Mesendoderm (in vitro differentiated cells): ENCODE results near the gene DBNDD1.

Experiments used
- DNase-seq: peaks from one replicate; pipeline ENCODE4 v3.0.0; 2013
- H2AK5ac ChIP-seq: 2 replicates; pipeline ENCODE4 v1.6.1; 2013; ENCODE audit warnings: low read length, inconsistent platforms
- H2BK120ac ChIP-seq: 2 replicates; pipeline ENCODE4 v1.6.1; 2013; ENCODE audit warnings: low read depth, mild to moderate bottlenecking, low read length, moderate library complexity, mixed read lengths
- H2BK15ac ChIP-seq: replicated peaks from 2 replicates; pipeline ENCODE4 v1.6.1; 2013; ENCODE audit warnings: low read depth, mild to moderate bottlenecking, moderate library complexity
- H2BK5ac ChIP-seq: 2 replicates; pipeline ENCODE4 v1.6.1; 2013; ENCODE audit warnings: low read length, inconsistent platforms
- H3K18ac ChIP-seq: 2 replicates; pipeline ENCODE4 v1.6.1; 2013; ENCODE audit warnings: mild to moderate bottlenecking, low read length, mixed read lengths
- H3K23ac ChIP-seq: one replicate; pipeline ENCODE4 v1.6.1; 2013; ENCODE audit warnings: low read length
- H3K27ac ChIP-seq: 2 replicates; pipeline ENCODE4 v1.5.1; 2013; ENCODE audit warnings: low read depth, mild to moderate bottlenecking, inconsistent platforms, low read length, moderate library complexity
- H3K27me3 ChIP-seq: 2 replicates; pipeline ENCODE4 v1.6.1; 2013; ENCODE audit warnings: low read length, control low read depth, mild to moderate bottlenecking, inconsistent platforms; ENCODE audit not compliant: insufficient read depth, poor library complexity
- H3K36me3 ChIP-seq: 2 replicates; pipeline ENCODE4 v1.6.1; 2013; ENCODE audit warnings: low read length, inconsistent platforms; ENCODE audit not compliant: control insufficient read depth, insufficient read depth
- H3K4ac ChIP-seq: one replicate; pipeline ENCODE4 v1.6.1; 2013; ENCODE audit warnings: low read depth, mild to moderate bottlenecking, low read length, moderate library complexity
- H3K4me1 ChIP-seq: 2 replicates; pipeline ENCODE4 v1.6.1; 2013; ENCODE audit warnings: low read depth, low read length, inconsistent platforms; ENCODE audit not compliant: control insufficient read depth
- H3K4me2 ChIP-seq: 2 replicates; pipeline ENCODE4 v1.6.1; 2013; ENCODE audit warnings: low read length
- H3K4me3 ChIP-seq: 2 replicates; pipeline ENCODE4 v1.5.1; 2013; ENCODE audit warnings: mild to moderate bottlenecking, low read length
- H3K56ac ChIP-seq: one replicate; pipeline ENCODE4 v1.6.1; 2013; ENCODE audit warnings: low read length
- H3K79me1 ChIP-seq: 2 replicates; pipeline ENCODE4 v1.6.1; 2013; ENCODE audit warnings: low read length, inconsistent platforms
- H3K79me2 ChIP-seq: 2 replicates; pipeline ENCODE4 v1.6.1; 2013; ENCODE audit warnings: mild to moderate bottlenecking, low read length; ENCODE audit not compliant: control insufficient read depth, insufficient read depth
- H3K9ac ChIP-seq: 2 replicates; pipeline ENCODE4 v1.6.1; 2013; ENCODE audit warnings: low read length, inconsistent platforms
- H4K5ac ChIP-seq: one replicate; pipeline ENCODE4 v1.6.1; 2013; ENCODE audit warnings: low read length
- H4K8ac ChIP-seq: one replicate; pipeline ENCODE4 v1.6.1; 2013; ENCODE audit warnings: low read depth, mild to moderate bottlenecking, control low read depth, low read length, moderate library complexity
- WGBS: extraction: QIAGEN DNeasy Blood & Tissue Kit; methylation state at CpG from one replicate; pipeline ENCODE4 v1.1.7; 2013; ENCODE audit warnings: low lambda C conversion rate, missing lambda C conversion rate; ENCODE audit not compliant: insufficient coverage; ENCODE audit errors: extremely low coverage; 5-methylcytosine and 5-hydroxymethylcytosine counted together

Gene DBNDD1

DNA sequence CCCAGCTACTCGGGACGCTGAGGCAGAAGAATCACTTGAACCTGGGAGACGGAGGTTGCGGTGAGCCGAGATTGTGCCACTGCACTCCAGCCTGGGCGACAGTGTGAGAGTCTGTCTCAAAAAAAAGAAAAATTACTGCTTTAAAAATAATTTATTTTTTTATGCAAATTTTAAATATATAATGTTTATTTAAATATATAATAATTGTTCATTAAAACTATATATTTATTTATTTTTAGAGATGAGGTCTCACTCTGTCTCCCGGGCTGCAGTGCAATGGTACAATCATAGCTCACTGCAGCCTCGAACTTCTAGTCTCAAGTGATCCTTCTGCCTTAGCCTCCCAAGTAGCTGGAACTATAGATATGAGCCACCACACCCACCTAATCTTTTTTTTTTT, 15.2 kb upstream of the DBNDD1 start:
- Histone ChIP-seq H3K27ac (no peak overlapping the region), H2AK5ac (no peak overlapping the region), H3K79me1 (no peaks in the 10 kb centered on the region), H3K36me3 (no peaks in the 10 kb centered on the region), H3K23ac (no peak overlapping the region), H3K27me3 (no peaks in the 10 kb centered on the region), H3K4ac (no peak overlapping the region), H3K4me2 (no peak overlapping the region), H3K9ac (no peak overlapping the region), H2BK15ac (no peak overlapping the region), H3K56ac (no peak overlapping the region), H2BK5ac (no peak overlapping the region), H3K4me1 (no peaks in the 10 kb centered on the region), H2BK120ac (no peak overlapping the region), H4K8ac (no peak overlapping the region), H3K4me3 (no peak overlapping the region), H3K79me2 (no peaks in the 10 kb centered on the region), H4K5ac (no peak overlapping the region), H3K18ac (no peak overlapping the region)
- WGBS: no CpG with 5 or more reads among the region's 8 CpGs
- DNase-seq: no peak

DNA sequence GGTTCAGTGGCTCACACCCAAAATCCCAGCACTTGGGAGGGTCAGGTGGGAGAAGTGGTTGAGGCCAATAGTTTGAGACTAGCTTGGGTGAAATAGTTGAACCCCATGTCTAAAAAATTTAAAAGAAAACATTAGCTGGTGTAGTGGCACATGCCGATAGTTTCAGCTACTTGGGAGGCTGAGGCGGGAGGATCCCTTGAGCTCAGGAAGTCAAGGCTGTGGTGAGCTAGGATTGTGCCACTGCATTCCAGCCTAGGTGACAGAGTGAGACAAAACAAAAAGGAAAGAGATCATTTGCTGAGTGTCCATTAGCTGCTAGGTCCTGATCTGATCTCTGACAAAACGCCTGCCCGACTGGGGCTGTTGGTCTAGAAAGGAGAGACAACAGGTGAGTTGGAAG, 14.1 kb upstream of the DBNDD1 start:
- H3K36me3 ChIP-seq: no peaks in the 10 kb centered on the region
- no peaks in the 10 kb centered on the region for H3K27me3 ChIP-seq
- no peak overlapping the region for H2BK5ac ChIP-seq
- H3K79me2 ChIP-seq: no peaks in the 10 kb centered on the region
- no peak overlapping the region for H2BK120ac ChIP-seq
- H3K4me2 ChIP-seq: no peak overlapping the region
- no peak overlapping the region for H2AK5ac ChIP-seq
- no peak for DNase-seq
- H3K9ac ChIP-seq: no peak overlapping the region
- H3K4ac ChIP-seq: no peak overlapping the region
- no peak overlapping the region for H3K18ac ChIP-seq
- H4K5ac ChIP-seq: no peak overlapping the region
- H3K79me1 ChIP-seq: no peaks in the 10 kb centered on the region
- H3K27ac ChIP-seq: no peak overlapping the region
- H4K8ac ChIP-seq: no peak overlapping the region
- whole genome bisulfite sequencing: no CpG with 5 or more reads among the region's 4 CpGs
- H2BK15ac ChIP-seq: no peak overlapping the region
- H3K23ac ChIP-seq: no peak overlapping the region
- H3K4me3 ChIP-seq: no peak overlapping the region
- H3K4me1 ChIP-seq: no peaks in the 10 kb centered on the region
- H3K56ac ChIP-seq: no peak overlapping the region

DNA sequence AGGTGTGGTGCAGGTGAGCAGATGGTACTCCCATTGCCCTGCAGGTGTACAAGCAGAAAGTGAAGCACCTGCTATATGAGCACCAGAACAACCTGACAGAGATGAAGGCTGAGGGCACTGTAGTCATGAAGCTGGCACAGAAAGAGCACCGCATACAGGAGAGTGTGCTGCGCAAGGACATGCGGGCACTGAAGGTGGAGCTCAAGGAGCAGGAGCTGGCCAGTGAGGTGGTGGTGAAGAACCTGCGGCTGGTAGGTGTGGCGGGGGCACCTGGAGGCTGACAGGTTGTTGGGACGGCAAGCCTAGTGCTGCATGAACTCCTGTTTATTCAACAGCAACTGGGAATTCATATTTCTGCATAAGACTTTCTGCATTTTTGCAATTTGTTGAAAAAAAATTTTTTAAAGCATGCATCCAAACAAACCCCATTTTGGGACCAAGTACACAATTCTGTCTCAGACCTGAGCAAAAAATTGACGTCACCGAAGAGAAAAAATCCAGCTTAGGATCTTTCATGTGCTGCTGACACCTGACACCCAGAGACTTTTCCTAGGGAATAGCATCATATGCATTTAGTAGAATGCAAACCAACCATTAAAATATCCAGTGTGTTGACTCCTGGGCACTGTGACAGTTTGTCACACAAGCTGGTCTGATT, 13.5 kb upstream of the DBNDD1 start:
- H2BK120ac ChIP-seq: no peak overlapping the region
- no peak overlapping the region for H3K56ac ChIP-seq
- no peak overlapping the region for H3K4me2 ChIP-seq
- no peak overlapping the region for H3K27ac ChIP-seq
- no peak overlapping the region for H3K23ac ChIP-seq
- no peak overlapping the region for H3K9ac ChIP-seq
- H3K18ac ChIP-seq: no peak overlapping the region
- no peaks in the 10 kb centered on the region for H3K79me1 ChIP-seq
- no peak overlapping the region for H3K4ac ChIP-seq
- no peak overlapping the region for H2BK5ac ChIP-seq
- DNase-seq: no peak
- H4K5ac ChIP-seq: no peak overlapping the region
- no peak overlapping the region for H2AK5ac ChIP-seq
- H2BK15ac ChIP-seq: no peak overlapping the region
- no peaks in the 10 kb centered on the region for H3K27me3 ChIP-seq
- no peak overlapping the region for H3K4me3 ChIP-seq
- no peaks in the 10 kb centered on the region for H3K36me3 ChIP-seq
- WGBS: no CpG with 5 or more reads among the region's 8 CpGs
- H4K8ac ChIP-seq: no peak overlapping the region
- H3K4me1 ChIP-seq: no peaks in the 10 kb centered on the region
- H3K79me2 ChIP-seq: no peaks in the 10 kb centered on the region

DNA sequence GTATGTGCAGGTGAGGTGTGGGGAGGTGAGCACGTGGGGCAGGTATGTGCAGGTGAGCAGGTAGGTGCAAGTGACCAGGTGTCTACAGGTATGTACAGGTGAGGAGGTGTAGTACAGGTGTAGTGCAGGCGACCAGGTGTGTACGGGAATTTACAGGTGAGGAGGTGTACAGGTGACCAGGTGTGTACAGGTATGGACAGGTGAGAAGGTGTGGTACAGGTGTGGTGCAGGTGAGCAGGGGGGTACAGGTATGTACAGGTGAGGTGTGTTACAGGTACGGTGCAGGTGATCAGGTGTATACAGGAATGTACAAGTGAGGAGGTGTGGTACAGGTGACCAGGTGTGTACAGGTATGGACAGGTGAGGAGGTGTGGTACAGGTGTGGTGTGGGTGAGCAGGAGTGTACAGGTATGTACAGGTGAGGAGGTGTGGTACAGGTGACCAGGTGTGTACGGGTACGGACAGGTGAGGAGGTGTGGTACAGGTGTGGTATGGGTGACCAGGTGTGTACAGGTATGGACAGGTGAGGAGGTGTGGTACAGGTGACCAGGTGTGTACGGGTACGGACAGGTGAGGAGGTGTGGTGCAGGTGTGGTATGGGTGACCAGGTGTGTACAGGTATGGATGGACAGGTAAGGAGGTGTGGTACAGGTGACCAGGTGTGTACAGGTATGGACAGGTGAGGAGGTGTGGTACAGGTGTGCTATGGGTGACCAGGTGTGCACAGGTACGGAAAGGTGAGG, 12.8 kb upstream of the DBNDD1 start:
- Histone ChIP-seq H3K4me3 (no peak overlapping the region), H4K5ac (no peak overlapping the region), H3K79me1 (no peaks in the 10 kb centered on the region), H2BK120ac (no peak overlapping the region), H3K56ac (no peak overlapping the region), H3K36me3 (no peaks in the 10 kb centered on the region), H3K18ac (no peak overlapping the region), H4K8ac (no peak overlapping the region), H2AK5ac (no peak overlapping the region), H3K27me3 (no peaks in the 10 kb centered on the region), H3K9ac (no peak overlapping the region), H3K4ac (no peak overlapping the region), H2BK5ac (no peak overlapping the region), H3K4me2 (no peak overlapping the region), H3K4me1 (no peaks in the 10 kb centered on the region), H3K27ac (no peak overlapping the region), H3K23ac (no peak overlapping the region), H3K79me2 (no peaks in the 10 kb centered on the region), H2BK15ac (no peak overlapping the region)
- WGBS: no CpG with 5 or more reads among the region's 9 CpGs
- no peak for DNase-seq

DNA sequence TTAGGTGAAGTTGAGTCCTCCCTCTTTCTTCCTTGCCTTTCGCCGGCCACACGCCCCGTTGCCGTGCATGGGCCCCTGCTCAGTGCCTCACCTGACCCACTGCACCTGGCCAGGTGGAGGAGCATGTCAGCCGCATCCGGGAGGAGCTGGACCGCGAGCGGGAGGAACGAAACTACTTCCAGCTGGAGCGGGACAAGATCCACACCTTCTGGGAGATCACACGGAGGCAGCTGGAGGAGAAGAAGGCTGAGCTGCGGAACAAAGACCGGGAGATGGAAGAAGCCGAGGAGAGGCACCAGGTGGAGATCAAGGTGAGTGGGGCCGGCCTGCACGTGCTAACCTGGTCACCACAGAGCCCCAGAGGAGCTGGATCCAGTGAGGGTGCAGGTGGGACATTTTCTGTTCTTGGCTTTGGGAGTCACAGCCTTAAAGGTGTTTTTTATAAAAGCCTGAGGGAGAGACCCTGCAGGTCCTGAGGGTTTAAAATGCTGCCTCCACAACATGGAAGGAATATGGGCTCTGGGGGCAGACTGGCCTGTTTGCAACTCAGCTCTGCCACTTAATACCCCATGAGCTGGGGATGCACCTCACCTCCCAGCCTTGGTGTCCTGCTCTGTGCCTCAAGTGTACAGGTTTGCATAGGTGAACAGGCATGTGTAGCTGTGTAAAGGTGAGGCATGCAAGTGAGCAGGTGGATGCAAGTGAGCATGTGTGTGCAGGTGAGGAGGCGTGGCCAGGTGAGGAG, 12.1 kb upstream of the DBNDD1 start:
- Histone ChIP-seq H3K27ac (no peak overlapping the region), H4K5ac (no peak overlapping the region), H3K23ac (no peak overlapping the region), H3K4me2 (no peak overlapping the region), H3K9ac (no peak overlapping the region), H3K27me3 (no peaks in the 10 kb centered on the region), H3K4me1 (no peaks in the 10 kb centered on the region), H3K18ac (no peak overlapping the region), H2AK5ac (no peak overlapping the region), H3K56ac (no peak overlapping the region), H2BK120ac (no peak overlapping the region), H2BK5ac (no peak overlapping the region), H3K36me3 (no peaks in the 10 kb centered on the region), H2BK15ac (no peak overlapping the region), H3K4me3 (no peak overlapping the region), H4K8ac (no peak overlapping the region), H3K4ac (no peak overlapping the region), H3K79me2 (no peaks in the 10 kb centered on the region), H3K79me1 (no peaks in the 10 kb centered on the region)
- no peak for DNase-seq
- no CpG with 5 or more reads among the region's 19 CpGs for WGBS
